CD4-positive, alpha-beta T cell treated with Interleukin-17A for 1 hour (primary cell): Measurements from ENCODE around the gene DAZL.

Experiments
- DNase-seq: peaks from one replicate; pipeline ENCODE4 v3.0.0-alpha.2; 2020

Gene DAZL

GRCh38 chr3:16538507-16538906 lies 66.7 kb downstream of the DAZL start:
- DNase-seq: no peak

DNA sequence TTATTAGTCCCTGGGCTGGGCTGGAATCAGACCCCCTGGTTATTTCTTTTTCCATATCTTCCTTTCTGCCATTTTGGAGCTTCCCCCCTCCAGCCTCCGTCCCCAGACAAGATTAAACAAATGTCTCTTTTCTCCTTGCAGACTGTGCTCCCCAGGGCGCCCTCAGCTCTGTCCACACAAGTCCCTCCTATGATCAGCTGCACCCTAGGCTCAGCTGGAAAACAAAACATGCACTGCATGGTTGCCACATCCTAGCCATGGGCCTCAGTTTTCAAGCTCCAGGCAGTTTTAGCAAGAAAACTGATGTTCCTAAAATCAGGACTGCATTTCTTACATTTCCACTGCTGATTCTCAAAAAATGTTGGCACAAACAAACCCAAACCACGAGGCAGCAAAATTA lies 68.2 kb downstream of the DAZL start:
- DNase-seq: no peak
